WTC11 (cell line): ENCODE data around the gene NAV3.

ENCODE experiments used
- CTCF ChIP-seq: fragments of 200-600 bp; IDR thresholded peaks from 2 replicates; pipeline ENCODE4 v1.8.0; 2022; ENCODE audit warnings: antibody characterized with exemption
- FOXP4 ChIP-seq: sonication (generic); formaldehyde crosslinking; IDR thresholded peaks from 2 replicates; pipeline ENCODE4 v1.8.0; 2022; ENCODE audit warnings: mild to moderate bottlenecking, missing genetic modification reagents
- IRF2 ChIP-seq: sonication (generic); formaldehyde crosslinking; IDR thresholded peaks from 2 replicates; pipeline ENCODE4 v1.8.0; 2022; ENCODE audit warnings: low read depth, missing genetic modification reagents, borderline replicate concordance
- ZNF219 ChIP-seq: sonication (generic); formaldehyde crosslinking; IDR thresholded peaks from 2 replicates; pipeline ENCODE4 v1.8.0; 2023; ENCODE audit warnings: missing genetic modification reagents, mild to moderate bottlenecking, borderline replicate concordance

- TF ChIP-seq IRF2 (no peak), CTCF (no peak), ZNF219 (CRISPR knock-in tag) (no peak), FOXP4 (no peak)
Measured at GRCh38 chr12:78036874-78037273, 206.2 kb downstream of the NAV3 start.
